SU-DHL-6 (cell line): ENCODE data around the gene BIRC2.

Source experiments
- H2AFZ ChIP-seq: fragments of 200-600 bp; sonication (generic); 2 replicates; pipeline ENCODE4 v1.6.1; 2014; ENCODE audit warnings: low read depth, mild to moderate bottlenecking, moderate library complexity, mixed read lengths, antibody characterized with exemption, low read length; ENCODE audit not compliant: severe bottlenecking
- H3F3A ChIP-seq: fragments of 200-600 bp; shearing (Covaris generic); 2 replicates; pipeline ENCODE4 v1.6.0; 2016; ENCODE audit warnings: antibody characterized with exemption, mild to moderate bottlenecking; ENCODE audit not compliant: insufficient read depth
- H3K27ac ChIP-seq: fragments of 200-600 bp; sonication (generic); 2 replicates; pipeline ENCODE4 v1.5.1; 2016; ENCODE audit warnings: low read depth, mild to moderate bottlenecking, low read length, moderate library complexity, mixed read lengths
- H3K27me3 ChIP-seq: fragments of 200-600 bp; sonication (generic), shearing (Covaris generic); 2 replicates; pipeline ENCODE4 v1.6.0; 2014; ENCODE audit warnings: mild to moderate bottlenecking, low read length
- H3K36me3 ChIP-seq: fragments of 200-600 bp; sonication (generic); 2 replicates; pipeline ENCODE4 v1.6.1; 2014; ENCODE audit warnings: mild to moderate bottlenecking, low read length, mixed read lengths
- H3K4me2 ChIP-seq: fragments of 300-600, 200-600 bp; shearing (Covaris generic), sonication (generic); 2 replicates; pipeline ENCODE4 v1.6.0; 2014; ENCODE audit warnings: low read length, low read depth, mild to moderate bottlenecking; ENCODE audit not compliant: poor library complexity, severe bottlenecking
- H3K4me3 ChIP-seq: fragments of 200-600 bp; sonication (generic); 2 replicates; pipeline ENCODE4 v1.5.1; 2014; ENCODE audit warnings: antibody characterized with exemption, low read length, mild to moderate bottlenecking, mixed read lengths; ENCODE audit not compliant: insufficient read depth, poor library complexity, severe bottlenecking
- H3K79me2 ChIP-seq: fragments of 200-600 bp; sonication (generic); 2 replicates; pipeline ENCODE4 v1.6.1; 2014; ENCODE audit warnings: mild to moderate bottlenecking, low read length, moderate library complexity; ENCODE audit not compliant: insufficient read depth
- H3K9ac ChIP-seq: fragments of 200-600 bp; sonication (generic); 2 replicates; pipeline ENCODE4 v1.7.0; 2014; ENCODE audit warnings: mild to moderate bottlenecking, low read length
- H3K9me2 ChIP-seq: fragments of 200-600 bp; sonication (generic); replicated peaks from 2 replicates; pipeline ENCODE4 v1.6.1; 2014; ENCODE audit warnings: low read length; ENCODE audit not compliant: insufficient read depth
- H3K9me3 ChIP-seq: fragments of 200-600 bp; sonication (generic); 2 replicates; pipeline ENCODE4 v1.6.1; 2014; ENCODE audit warnings: low read length, mixed read lengths; ENCODE audit not compliant: insufficient read depth
- H4K20me1 ChIP-seq: fragments of 200-600 bp; sonication (generic); 2 replicates; pipeline ENCODE4 v1.6.1; 2014; ENCODE audit warnings: low read depth, mild to moderate bottlenecking, antibody characterized with exemption, low read length, moderate library complexity, mixed read lengths
- EZH2phosphoT487 ChIP-seq: fragments of 200-600 bp; sonication (generic), shearing (Covaris generic); conservative IDR thresholded peaks from 2 replicates; pipeline ENCODE4 v1.6.1; 2018; ENCODE audit warnings: mild to moderate bottlenecking, antibody characterized with exemption, low read length, moderate library complexity, mixed read lengths
- TF ChIP-seq, protein P1 (sequence below): fragments of 200-600 bp; sonication (generic); IDR thresholded peaks from one replicate; pipeline ENCODE4 v1.5.1; 2017; ENCODE audit warnings: antibody characterized with exemption, mild to moderate bottlenecking, low read length, moderate library complexity; ENCODE audit not compliant: insufficient read depth, poor library complexity, severe bottlenecking

BIRC2 gene

GRCh38 chr11:102319544-102319943 lies 27.5 kb upstream of the BIRC2 start:
- Histone ChIP-seq H3K36me3 (peaks cover 34% of the 10 kb centered on the region), H3K9me3 (no peaks in the 10 kb centered on the region), H3K9ac (peak overlapping the region; percentile 85)

DNA sequence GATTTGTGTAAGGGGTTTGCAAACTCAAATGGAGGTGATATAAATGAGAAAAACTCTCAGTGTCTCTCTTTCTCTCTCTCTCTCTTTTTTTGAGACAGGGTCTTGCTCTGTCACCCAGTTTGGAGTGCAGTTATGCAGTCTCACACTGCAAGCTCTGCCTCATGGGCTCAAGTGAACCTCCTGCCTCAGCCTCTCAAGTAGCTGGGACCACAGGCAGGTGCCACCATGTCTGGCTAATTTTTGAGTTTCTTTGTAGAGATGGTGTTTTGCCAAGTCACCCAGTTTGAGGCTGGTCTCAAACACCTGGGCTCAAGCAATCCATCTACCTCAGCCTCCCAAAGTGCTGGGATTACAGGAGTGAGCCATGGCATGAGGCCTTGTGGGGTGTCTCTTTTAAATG lies 26.8 kb upstream of the BIRC2 start:
- peaks cover 12% of the 10 kb centered on the region; the same call in 1 of the 2 replicates for H4K20me1 ChIP-seq
- H3K36me3 ChIP-seq, result peaks cover 39% of the 10 kb centered on the region
- no peak overlapping the region for H2AFZ ChIP-seq
- H3K27ac ChIP-seq, result peak overlapping the region; percentile 94
- H3K27me3 ChIP-seq, result no peaks in the 10 kb centered on the region
- peaks cover 77% of the 10 kb centered on the region for H3K79me2 ChIP-seq
- peak overlapping the region; percentile 76 for H3K4me3 ChIP-seq
- peak overlapping the region; percentile 85 for H3K9ac ChIP-seq
- TF ChIP-seq EZH2phosphoT487, result no peak
- TF ChIP-seq, protein P1, sequence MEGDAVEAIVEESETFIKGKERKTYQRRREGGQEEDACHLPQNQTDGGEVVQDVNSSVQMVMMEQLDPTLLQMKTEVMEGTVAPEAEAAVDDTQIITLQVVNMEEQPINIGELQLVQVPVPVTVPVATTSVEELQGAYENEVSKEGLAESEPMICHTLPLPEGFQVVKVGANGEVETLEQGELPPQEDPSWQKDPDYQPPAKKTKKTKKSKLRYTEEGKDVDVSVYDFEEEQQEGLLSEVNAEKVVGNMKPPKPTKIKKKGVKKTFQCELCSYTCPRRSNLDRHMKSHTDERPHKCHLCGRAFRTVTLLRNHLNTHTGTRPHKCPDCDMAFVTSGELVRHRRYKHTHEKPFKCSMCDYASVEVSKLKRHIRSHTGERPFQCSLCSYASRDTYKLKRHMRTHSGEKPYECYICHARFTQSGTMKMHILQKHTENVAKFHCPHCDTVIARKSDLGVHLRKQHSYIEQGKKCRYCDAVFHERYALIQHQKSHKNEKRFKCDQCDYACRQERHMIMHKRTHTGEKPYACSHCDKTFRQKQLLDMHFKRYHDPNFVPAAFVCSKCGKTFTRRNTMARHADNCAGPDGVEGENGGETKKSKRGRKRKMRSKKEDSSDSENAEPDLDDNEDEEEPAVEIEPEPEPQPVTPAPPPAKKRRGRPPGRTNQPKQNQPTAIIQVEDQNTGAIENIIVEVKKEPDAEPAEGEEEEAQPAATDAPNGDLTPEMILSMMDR, result no peak
- peaks cover 73% of the 10 kb centered on the region for H3F3A ChIP-seq
- peak overlapping the region; percentile 93 for H3K4me2 ChIP-seq
- H3K9me3 ChIP-seq, result no peaks in the 10 kb centered on the region
- H3K9me2 ChIP-seq, result no peaks in the 10 kb centered on the region

More at GRCh38 chr11:102319544-102319943, 27.5 kb upstream of the BIRC2 start:
- peak overlapping the region; percentile 93 for H3K4me2 ChIP-seq
- H3F3A ChIP-seq, result peaks cover 73% of the 10 kb centered on the region
- H3K79me2 ChIP-seq, result peaks cover 71% of the 10 kb centered on the region
- H3K27me3 ChIP-seq, result no peaks in the 10 kb centered on the region
- peaks cover 12% of the 10 kb centered on the region; the same call in 1 of the 2 replicates for H4K20me1 ChIP-seq
- no peak overlapping the region for H2AFZ ChIP-seq
- peak overlapping the region; percentile 94 for H3K27ac ChIP-seq
- H3K4me3 ChIP-seq, result peak overlapping the region; percentile 76
- no peak for TF ChIP-seq EZH2phosphoT487
- TF ChIP-seq, protein P1, result no peak
- H3K9me2 ChIP-seq, result no peaks in the 10 kb centered on the region

- H3K4me2 ChIP-seq, result peak overlapping the region; percentile 93
- peaks cover 12% of the 10 kb centered on the region; the same call in 1 of the 2 replicates for H4K20me1 ChIP-seq
- no peaks in the 10 kb centered on the region for H3K27me3 ChIP-seq
- peak overlapping the region; percentile 94 for H3K27ac ChIP-seq
- peaks cover 80% of the 10 kb centered on the region for H3K79me2 ChIP-seq
- H3F3A ChIP-seq, result peaks cover 75% of the 10 kb centered on the region
- no peak overlapping the region for H2AFZ ChIP-seq
- no peaks in the 10 kb centered on the region for H3K9me3 ChIP-seq
- H3K9me2 ChIP-seq, result no peaks in the 10 kb centered on the region
- peak overlapping the region; percentile 76 for H3K4me3 ChIP-seq
- H3K9ac ChIP-seq, result peak overlapping the region; percentile 85
- H3K36me3 ChIP-seq, result peaks cover 42% of the 10 kb centered on the region
- TF ChIP-seq, protein P1, result no peak
- no peak for TF ChIP-seq EZH2phosphoT487
Observed at GRCh38 chr11:102320679-102321078, 26.3 kb upstream of the BIRC2 start.
